NCI-H2196 treated with DMSO at 0.1 percent for 48 hours (cell line): Measurements from ENCODE around the gene OSTF1.

Source experiments
- DNase-seq: peaks from one replicate; lab custom pipeline; 2025; ENCODE audit not compliant: unreplicated experiment; lab: John Stamatoyannopoulos, UW

Gene OSTF1

GRCh38 chr9:75087824-75088645 lies at the start of gene OSTF1, which contains the start of gene NMRK1:
OSTF1 (plus strand) TSS chr9:75088514; CDS start chr9:75088693, 179 bp downstream.
NMRK1 (minus strand) TSS chr9:75088155; CDS start chr9:75083115, 5,040 bp downstream.
- DNase-seq, result peak; percentile 93

GRCh38 chr9:75039009-75039408 lies 49.3 kb upstream of the OSTF1 start:
- no peak for DNase-seq

DNA sequence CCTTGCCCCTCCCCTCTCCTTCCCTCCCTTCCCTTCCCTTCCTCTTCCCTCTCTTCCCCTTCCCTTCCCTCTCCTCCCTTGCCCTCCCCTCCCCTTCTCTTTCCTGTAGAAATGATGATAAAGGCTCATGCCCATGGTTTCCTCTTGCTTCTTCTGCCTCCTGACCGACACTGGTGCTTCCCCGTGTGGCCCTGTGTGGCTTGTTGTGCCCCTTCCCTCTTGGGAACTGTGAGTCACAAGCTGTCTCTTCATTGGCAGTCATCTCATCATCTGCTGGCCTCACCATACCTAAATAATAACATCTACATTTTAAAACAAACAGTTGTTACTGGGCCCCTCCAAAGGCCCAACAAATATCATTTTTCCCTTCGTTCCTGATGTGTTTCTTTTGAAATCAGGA lies 48.5 kb upstream of the OSTF1 start:
- DNase-seq, result no peak

GRCh38 chr9:75041041-75041440 lies 47.3 kb upstream of the OSTF1 start:
- no peak for DNase-seq

DNA sequence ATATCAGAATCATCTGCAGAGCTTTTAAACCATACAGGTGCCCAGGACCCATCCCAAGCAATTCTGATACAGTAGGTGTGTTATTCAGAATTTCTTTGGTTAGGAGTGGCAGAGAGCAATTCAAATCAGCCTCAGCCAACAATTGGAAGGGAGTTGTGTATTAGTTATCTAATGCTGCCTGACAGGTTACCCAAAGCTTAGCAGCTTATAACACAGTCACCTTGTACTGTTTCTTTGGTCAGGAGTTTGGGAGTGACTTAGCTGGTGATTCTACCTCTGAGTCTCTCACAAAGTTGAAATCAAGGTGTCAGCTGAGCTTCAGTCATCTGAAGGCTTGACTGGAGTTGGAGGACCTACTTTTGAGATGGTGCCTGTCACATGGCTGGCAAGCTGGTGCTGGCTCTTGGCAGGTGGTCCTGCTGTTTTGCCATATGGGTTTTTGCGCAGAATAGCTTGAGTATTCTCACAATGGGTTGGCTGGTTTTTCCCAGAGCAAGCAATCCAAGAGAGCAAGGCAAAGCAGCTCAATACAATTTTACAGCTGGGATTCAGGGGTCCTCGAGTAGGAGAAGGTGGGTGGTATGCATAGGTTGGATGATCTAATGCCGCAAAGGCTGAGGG lies 41.5 kb upstream of the OSTF1 start:
- DNase-seq, result no peak

- no peak for DNase-seq
Measured at GRCh38 chr9:75047506-75047905, 40.8 kb upstream of the OSTF1 start.

- DNase-seq, result no peak
Measured at GRCh38 chr9:75051285-75051684, 37.0 kb upstream of the OSTF1 start.

DNA sequence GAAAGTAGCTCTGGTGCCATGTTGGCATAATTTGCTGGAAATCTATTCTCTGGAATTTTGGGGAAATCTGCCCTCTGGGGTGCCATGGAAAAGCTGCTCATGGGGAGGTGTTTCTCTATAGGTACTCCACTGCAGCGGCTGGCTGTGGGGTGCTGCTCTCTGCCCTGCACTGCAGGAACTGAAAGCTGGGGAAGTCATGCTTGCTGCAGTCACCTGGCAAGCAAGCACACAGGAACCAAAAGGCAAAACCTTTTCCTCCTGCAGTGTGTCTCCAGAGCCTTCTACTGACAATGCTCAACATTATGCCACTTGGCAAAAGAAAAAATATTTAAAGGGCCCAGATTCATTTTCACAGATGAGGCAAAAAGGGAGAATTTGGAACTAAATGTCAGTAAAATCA lies 34.4 kb upstream of the OSTF1 start:
- DNase-seq, result no peak

- DNase-seq, result no peak
Measured at GRCh38 chr9:75054368-75055001, 33.8 kb upstream of the OSTF1 start.

DNA sequence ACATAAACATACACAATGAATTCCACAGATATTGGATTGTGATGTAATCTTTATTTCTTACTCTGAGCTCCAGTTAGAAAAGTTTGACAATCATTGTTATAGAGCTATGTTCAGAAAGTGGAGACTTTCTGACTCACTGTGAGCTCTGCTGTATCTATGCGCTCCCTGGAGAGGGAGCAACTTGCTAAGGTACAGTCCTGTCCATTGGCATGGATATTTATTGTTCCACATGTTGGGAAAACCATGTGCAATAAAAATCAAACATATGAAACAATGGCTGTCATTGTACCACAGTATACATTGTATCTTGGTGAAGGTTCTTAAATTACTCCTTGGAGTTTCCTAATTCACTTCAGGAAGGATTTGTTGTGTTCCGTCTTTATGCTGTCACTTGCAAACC lies 27.1 kb upstream of the OSTF1 start:
- no peak for DNase-seq

- no peak for DNase-seq
Measured at GRCh38 chr9:75063556-75064305, 24.6 kb upstream of the OSTF1 start.

DNA sequence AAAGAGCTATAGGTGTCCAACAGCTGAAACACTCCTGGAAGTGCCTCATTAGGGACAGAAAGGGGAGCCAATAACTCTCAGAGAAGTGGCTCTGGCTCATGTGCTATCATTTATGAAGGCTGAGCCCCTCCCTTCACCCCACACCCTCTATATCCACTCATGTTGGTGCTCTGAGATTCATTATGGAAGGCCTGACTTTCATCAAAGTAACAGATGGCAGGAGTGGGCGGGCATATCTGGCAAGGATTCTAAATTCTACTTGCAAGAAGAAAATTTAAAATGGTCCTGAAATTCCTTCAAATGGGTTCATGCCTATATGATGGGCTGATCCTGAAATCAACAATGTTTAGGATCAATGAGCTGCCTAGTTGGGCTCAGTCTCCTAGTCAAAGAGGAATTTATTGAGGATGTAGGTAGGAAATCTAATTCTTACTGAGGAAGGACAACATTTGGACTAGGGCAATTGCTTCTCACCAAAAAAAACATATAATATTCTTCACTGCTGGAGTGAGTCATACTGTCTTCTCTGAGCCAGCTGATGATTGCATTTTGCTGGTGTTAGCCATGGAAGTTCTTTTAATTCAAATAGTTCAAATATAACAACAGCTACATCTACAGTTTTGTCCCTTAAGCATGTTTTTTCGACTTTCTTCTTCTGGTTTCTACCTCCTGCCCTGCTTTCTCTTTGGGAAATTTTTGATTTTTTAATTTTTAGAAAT lies 23.8 kb upstream of the OSTF1 start:
- DNase-seq, result no peak

DNA sequence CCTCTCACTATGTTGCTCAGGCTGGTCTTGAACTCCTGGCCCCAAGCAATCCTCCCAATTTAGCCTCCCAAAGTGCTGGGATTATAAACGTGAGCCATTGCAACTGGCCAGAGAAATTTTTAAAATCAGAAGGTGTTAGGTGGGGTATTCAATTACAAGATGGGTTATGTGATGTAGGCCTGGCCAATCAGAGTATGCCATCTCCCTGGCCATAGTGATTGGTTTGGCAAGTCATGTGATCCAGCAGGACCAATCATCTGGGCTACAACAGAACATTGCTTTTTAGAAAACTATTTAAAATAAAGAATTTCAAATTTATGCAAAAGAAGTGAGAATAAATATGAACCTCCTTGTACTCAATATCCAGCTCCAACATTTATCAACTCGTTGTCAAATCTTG lies 22.8 kb upstream of the OSTF1 start:
- no peak for DNase-seq

DNA sequence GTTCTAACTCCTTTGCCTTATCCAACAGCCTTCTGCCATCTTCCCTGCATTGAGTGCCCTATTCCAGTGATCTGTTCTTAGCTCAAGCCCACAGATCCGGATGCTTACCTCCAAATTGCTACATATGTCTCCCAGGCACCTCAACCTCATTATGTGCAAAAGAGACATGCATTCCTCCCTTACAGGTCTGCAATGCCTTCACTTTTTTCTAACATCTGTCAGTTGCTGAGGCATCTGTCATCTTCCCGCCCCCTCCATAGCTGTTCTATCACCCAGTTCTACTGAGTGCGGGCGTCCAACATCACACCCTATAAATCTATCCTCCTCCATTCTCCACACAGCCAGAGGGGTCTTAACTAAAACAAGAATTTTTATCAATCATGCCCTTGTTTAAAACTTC lies 20.4 kb upstream of the OSTF1 start:
- DNase-seq, result no peak

DNA sequence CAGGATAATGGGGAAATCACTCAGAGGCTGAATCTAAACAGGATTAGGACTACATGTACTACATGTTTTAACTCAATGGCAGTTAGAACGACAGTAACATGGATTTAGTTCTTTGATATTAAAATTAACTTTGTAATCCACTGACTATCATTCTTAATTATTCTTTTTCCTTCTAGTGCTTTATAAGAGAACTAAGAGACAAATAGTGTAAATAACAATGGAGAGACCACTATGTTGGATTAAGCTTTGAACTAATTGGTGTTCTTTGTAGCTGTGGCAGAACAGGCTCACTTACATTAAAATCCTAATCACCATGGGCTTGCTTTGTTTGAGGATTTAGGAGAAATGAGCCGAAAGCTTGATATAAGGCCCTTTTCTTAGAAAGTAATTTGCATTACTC lies 19.1 kb upstream of the OSTF1 start:
- DNase-seq, result no peak

DNA sequence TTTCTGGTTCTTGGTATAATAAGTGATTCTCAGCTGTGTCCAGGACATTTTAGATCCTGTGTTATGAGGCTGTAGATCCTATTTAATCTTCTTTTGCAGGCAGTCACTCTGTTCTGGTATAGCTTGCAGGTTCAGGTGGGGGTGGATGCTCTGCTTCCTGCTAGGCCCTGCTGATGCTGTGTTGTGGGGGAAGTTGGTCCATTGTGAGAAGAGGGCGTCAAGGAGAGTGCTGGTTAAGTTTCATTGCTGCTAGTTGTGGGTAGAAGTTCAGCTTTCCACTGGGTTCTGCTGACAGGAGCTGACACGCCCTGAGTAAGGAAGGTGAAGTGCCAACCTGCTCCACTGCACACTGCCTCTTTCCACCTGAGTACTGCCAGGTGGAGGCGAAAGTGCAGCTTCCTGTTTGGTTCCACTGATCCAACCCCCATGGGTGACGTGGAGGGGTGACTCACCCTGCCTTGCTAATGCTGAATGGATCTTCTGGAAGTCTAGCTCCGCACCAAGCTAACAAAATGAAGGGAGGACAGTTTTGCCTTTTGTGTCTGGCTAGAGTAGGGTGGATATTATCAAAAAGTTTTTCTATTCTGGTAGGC lies 16.7 kb upstream of the OSTF1 start:
- no peak for DNase-seq

DNA sequence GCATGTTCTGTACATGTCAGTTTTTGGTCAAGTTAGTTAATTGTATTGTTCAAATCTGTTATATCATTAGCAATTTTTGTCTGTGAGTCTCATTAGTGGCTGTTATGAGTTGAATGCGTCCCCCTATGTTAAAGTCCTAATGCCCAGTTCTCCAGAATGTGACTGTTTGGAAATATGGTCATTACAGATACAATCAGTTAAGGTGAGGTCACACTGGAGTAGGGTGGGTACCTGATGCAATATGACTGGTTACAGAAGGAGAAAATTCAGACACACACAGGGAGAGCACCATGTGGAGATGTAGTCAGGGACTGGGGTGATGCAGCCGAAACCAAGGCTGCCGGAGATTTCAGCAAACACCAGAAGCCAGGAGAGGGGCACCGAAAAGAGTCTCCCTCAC lies 15.4 kb upstream of the OSTF1 start:
- no peak for DNase-seq

DNA sequence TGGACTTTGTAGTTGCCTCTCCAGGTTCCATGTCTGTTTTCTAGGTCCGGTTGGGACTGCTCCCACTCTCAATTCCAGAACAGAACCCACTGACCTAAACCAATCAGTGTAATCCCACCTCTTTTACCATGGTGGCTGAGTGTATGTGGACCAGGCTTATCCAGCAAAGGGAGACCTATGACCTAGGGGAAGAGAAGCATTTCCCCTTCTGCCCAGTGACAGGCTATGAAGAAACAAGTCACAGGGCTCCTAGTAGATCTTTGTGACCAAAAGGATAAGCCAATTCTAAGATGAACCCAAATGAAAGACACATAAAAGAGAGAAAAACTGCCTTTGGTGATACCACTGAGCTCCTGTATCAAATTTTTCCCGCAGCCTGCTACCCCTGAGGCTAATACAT lies 6.7 kb upstream of the OSTF1 start:
- no peak for DNase-seq

- DNase-seq, result no peak
Measured at GRCh38 chr9:75083188-75083970, 4.9 kb upstream of the OSTF1 start.
